Muscle layer of duodenum (tissue), 2 donors: ENCODE measurements around the gene PLCE1.

Experiments
- H3K27ac ChIP-seq: one replicate; pipeline ENCODE4 v1.7.0; 2013; ENCODE audit warnings: mild to moderate bottlenecking, low read length
- H3K27me3 ChIP-seq: one replicate; pipeline ENCODE4 v1.7.0; 2013; ENCODE audit warnings: low read depth, mild to moderate bottlenecking, control low read depth, low read length
- H3K36me3 ChIP-seq, 2 donors: one replicate each; pipeline ENCODE4 v1.7.0; 2013; ENCODE audit warnings: low read length in 2 of 2, control low read depth in 1 of 2, mild to moderate bottlenecking in 1 of 2; ENCODE audit not compliant: insufficient read depth in 2 of 2, control insufficient read depth in 1 of 2
- H3K4me1 ChIP-seq, 2 donors: one replicate each; pipeline ENCODE4 v1.7.0; 2013; ENCODE audit warnings: low read length in 2 of 2, mild to moderate bottlenecking in 2 of 2, control low read depth in 1 of 2, moderate library complexity in 1 of 2; ENCODE audit not compliant: insufficient read depth in 2 of 2, control insufficient read depth in 1 of 2
- H3K4me3 ChIP-seq, 2 donors: one replicate each; pipeline ENCODE4 v1.7.0; 2013; ENCODE audit warnings: low read length in 2 of 2, low read depth in 1 of 2, mild to moderate bottlenecking in 1 of 2
- H3K9me3 ChIP-seq, 2 donors: one replicate each; pipeline ENCODE4 v1.7.0; 2013; ENCODE audit warnings: low read length in 2 of 2, control low read depth in 1 of 2, mild to moderate bottlenecking in 1 of 2; ENCODE audit not compliant: control insufficient read depth in 1 of 2
- donor health status: healthy.

PLCE1 gene

DNA sequence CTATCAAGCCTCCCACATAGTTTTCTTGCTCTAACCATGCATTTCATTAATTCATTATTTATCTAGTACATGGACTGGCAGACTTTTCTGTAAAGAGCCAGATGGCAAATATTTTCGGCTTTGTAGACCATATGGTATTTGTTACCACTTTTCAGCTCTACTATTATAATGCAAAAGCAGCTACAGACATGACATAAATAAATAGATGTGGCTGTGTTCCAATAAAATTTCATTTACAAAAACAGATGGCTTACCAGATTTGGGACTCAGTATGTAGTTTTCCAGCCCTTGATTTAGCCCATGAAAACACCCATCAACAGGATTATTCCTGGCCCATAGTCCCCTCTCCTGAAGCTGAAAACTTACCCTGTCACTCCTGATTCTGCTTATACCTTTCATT lies 32.1 kb downstream of the PLCE1 start:
- no peak overlapping the region for H3K27ac ChIP-seq
- H3K36me3 ChIP-seq: no peaks in the 10 kb centered on the region
- peaks cover 11 to 32% of the 10 kb centered on the region in 2 donors for H3K9me3 ChIP-seq
- no peak overlapping the region for H3K4me3 ChIP-seq
- H3K4me1 ChIP-seq: no peaks in the 10 kb centered on the region
- no peaks in the 10 kb centered on the region for H3K27me3 ChIP-seq

DNA sequence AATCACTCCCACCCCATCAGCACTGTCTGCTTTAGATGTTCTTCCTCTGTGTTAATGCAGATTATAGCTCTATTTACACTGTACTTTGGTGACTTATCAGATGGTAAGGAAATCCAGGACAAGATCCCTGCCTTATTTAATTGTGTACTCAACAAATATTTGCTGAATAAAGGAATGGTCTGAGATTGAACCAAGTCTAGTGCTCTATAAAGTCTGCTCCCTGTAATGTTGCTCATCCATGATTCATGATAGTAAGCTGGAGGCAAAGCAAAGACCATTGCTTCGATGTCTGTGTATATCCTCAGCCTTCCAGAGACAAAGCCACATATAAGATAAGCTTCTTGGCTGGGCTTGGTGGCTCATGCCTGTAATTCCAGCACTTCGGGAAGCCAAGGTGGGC lies 33.5 kb downstream of the PLCE1 start:
- H3K27me3 ChIP-seq: no peaks in the 10 kb centered on the region
- no peak overlapping the region for H3K4me3 ChIP-seq
- peaks cover 11 to 37% of the 10 kb centered on the region in 2 donors for H3K9me3 ChIP-seq
- no peaks in the 10 kb centered on the region for H3K4me1 ChIP-seq
- H3K36me3 ChIP-seq: peaks cover 0 to 5% of the 10 kb centered on the region in 2 donors
- no peak overlapping the region for H3K27ac ChIP-seq

DNA sequence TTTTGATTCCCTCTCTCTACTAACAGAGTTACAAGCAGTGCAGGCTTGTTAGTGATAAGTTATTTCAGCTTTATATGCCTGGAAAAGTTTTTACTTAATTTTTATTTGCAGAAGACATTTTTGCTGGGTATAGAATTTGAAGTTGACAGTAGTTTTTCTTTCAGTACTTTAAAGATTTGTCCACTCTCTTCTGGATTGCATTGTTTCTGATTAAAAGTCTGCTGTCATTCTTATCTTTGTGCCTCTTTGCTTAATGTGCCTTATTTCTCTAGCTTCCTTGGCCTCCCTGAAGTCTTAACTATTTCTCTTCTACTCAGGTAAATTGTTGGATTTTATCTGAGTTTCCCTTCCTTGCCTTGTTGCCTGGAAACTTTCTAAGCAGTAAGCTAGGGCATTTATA lies 36.2 kb downstream of the PLCE1 start:
- Histone ChIP-seq H3K4me3 (no peak overlapping the region), H3K27me3 (no peaks in the 10 kb centered on the region), H3K4me1 (no peaks in the 10 kb centered on the region), H3K9me3 (peaks cover 11 to 36% of the 10 kb centered on the region in 2 donors), H3K36me3 (peaks cover 0 to 5% of the 10 kb centered on the region in 2 donors), H3K27ac (no peak overlapping the region)

DNA sequence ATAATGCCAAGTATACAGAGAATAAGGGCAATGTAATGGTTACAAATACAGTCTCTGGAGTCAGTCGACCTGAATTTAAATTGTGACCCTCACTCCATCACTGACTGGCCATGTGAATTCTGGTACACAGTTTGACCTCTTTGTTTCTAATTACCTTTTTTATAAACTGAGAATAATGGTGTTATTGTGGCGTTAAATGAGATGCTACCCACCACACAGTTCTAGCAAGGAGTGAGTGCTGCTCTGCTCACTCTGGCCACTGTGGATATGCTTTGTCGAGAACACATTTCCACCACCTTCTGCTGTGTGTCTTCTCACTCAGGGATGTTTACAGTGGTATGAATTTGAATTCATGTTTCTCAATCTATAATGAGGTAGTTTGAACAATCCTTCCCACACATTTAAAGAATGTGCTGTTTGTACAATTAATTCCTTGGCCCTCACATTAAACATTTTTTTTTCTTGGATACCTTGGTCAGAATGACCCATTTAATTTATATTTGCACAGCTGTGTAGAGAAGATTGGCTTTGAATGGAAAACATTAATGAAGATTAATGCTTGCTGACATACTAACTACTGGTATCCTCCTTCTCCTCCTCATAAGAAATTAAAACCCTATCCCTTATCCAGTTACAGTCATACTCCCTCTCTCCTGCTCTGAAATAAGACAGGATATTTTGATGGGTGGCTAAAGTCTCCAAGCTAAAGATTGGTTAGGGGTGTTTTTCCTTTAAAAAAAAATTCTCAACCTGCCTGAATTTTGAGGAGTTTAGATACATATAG lies 42.4 kb downstream of the PLCE1 start:
- Histone ChIP-seq H3K27me3 (no peaks in the 10 kb centered on the region), H3K4me3 (no peak overlapping the region), H3K9me3 (peaks cover 0 to 1% of the 10 kb centered on the region in 2 donors)

DNA sequence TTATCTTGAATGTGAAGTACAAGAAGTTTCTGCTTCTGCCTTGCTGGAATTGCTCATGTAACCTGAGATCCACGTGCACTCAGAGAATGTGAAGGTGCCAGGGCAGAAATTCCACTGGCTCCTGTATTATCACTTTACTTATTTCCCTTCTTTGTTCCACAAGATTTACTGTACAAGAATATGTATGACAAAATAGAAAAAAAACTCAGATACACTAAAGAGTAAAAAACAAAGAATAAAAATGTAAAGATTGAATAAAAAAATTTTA lies 43.0 kb downstream of the PLCE1 start:
- Histone ChIP-seq H3K36me3 (no peaks in the 10 kb centered on the region), H3K27me3 (no peaks in the 10 kb centered on the region), H3K4me1 (no peaks in the 10 kb centered on the region), H3K4me3 (no peak overlapping the region), H3K9me3 (no peaks in the 10 kb centered on the region), H3K27ac (no peak overlapping the region)

More for the DNA sequence above, 42.4 kb downstream of the PLCE1 start:
- H3K4me1 ChIP-seq: no peaks in the 10 kb centered on the region
- peaks cover 0 to 3% of the 10 kb centered on the region in 2 donors for H3K36me3 ChIP-seq
- no peak overlapping the region for H3K27ac ChIP-seq

DNA sequence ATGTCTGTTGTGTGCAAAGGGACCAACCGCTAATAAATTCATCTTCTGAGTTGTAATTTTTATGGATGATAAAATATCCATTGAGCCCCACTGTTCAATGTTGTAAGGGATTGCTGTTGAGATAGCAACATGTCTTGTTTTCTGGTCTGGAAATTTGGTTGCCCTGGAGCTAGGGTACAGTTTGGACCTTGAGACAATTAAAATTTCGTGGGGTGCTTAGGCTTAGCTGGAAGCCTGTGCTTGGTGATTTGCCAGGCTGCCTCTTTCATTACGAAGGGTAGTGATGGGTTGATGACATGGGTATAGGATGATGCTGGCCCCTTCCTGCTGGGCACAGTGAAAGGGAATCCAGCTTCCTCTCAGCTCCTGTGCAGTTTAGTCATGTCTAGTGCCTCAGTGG lies 43.6 kb downstream of the PLCE1 start:
- H3K4me1 ChIP-seq: no peaks in the 10 kb centered on the region
- no peak overlapping the region for H3K27ac ChIP-seq
- no peaks in the 10 kb centered on the region for H3K27me3 ChIP-seq
- no peaks in the 10 kb centered on the region for H3K36me3 ChIP-seq
- H3K9me3 ChIP-seq: no peaks in the 10 kb centered on the region
- no peak overlapping the region for H3K4me3 ChIP-seq

DNA sequence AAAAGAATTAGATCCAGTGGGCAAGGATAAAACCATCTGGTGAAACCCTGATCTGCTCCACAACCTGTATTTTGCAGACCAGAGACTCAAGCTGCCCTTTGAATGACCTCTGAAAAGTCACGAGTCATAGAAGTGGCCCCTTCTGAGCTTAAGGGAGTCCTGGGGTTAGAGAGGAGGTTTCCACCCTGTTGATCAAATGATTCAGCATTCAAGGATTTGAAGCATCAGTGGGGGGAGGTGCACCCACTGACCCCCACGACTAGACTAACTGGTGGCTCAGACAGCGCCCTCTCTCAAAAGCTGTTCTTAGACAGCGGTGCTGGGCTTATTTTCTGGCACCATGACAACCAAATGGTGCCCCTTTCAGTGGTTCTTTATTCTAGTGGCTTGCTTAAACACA lies 44.3 kb downstream of the PLCE1 start:
- no peak overlapping the region for H3K4me3 ChIP-seq
- no peaks in the 10 kb centered on the region for H3K27me3 ChIP-seq
- no peaks in the 10 kb centered on the region for H3K4me1 ChIP-seq
- H3K27ac ChIP-seq: no peak overlapping the region
- H3K36me3 ChIP-seq: no peaks in the 10 kb centered on the region
- H3K9me3 ChIP-seq: no peaks in the 10 kb centered on the region

DNA sequence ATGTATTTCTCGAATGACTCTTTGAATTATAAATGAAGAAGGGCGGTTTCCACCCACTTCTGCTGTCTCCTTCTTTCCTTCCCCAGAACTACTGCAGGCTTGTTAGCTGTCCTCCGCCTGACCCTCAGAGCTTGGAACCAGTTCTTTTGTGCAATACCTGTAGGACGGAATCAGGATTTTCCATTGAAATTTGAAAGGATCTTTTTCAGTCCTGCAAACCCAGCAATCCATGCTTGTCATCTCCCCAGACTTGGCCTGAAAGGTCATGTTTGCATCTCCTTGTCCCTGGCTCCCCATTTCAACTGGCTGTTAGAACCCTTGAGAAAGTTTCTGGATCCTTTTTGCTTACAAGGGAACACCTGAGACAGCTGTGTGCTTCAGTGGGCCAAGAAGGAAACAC lies 47.5 kb downstream of the PLCE1 start:
- Histone ChIP-seq H3K9me3 (no peaks in the 10 kb centered on the region), H3K4me1 (no peaks in the 10 kb centered on the region), H3K36me3 (no peaks in the 10 kb centered on the region), H3K27ac (no peak overlapping the region), H3K27me3 (no peaks in the 10 kb centered on the region), H3K4me3 (no peak overlapping the region)

DNA sequence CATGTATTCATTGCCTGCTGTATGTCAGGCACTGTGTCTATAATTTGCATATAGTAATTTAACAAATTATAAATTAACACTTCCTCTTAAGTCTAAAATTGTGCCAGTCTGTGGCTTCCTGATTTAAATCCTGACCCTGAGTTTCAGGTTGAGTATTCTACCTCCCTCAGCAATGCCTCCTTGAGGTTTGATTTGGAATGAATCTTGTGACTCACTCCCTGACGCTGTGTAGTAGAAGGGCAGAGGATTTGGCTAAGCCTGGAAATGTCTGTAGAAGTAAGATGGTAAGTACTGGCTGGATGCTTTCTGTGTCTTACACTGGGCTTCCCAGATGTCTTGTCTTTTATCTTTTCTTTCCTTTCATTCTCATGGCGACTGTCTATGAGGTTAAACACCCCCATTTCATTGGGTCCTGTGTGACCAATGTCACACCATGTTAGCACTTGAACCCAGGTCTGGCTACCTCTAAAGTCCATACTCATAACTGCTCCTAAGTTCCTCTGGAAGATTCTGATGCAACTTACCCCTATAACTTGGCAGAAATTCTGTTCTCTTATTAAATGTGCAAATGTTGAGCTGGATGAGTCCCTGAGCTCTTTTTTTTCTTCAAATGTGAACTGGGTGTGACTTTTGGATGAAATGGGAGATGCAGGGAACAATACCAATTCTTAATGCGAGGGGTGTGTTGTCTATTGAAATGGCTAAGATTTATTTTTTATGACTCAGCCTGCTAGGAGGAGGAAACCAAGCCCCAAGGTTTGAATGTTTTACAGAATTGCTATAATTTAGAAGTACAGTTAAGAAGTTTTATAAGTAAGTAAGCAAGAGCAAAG lies 48.5 kb downstream of the PLCE1 start:
- no peaks in the 10 kb centered on the region for H3K36me3 ChIP-seq
- H3K27me3 ChIP-seq: no peaks in the 10 kb centered on the region

DNA sequence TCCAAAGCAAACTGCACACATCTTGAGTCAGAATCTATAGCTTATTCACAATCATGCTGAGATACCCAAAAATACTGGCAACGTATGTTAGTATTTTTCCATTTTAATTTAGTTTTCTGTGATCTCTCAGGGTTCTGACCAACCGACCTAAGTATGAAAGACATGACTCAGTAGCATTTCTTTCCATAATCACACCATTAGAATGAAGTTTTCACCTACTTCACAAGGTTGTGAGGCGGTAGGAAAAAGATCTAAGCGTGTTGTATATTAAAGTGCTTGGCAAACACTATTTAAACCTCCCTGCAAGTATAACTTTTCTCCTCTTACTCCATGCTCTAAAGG lies 49.1 kb downstream of the PLCE1 start:
- H3K4me3 ChIP-seq: no peak overlapping the region
- H3K27ac ChIP-seq: no peak overlapping the region
- H3K36me3 ChIP-seq: no peaks in the 10 kb centered on the region
- H3K9me3 ChIP-seq: no peaks in the 10 kb centered on the region
- no peaks in the 10 kb centered on the region for H3K27me3 ChIP-seq
- no peaks in the 10 kb centered on the region for H3K4me1 ChIP-seq

More for the DNA sequence above, 48.5 kb downstream of the PLCE1 start:
- Histone ChIP-seq H3K27ac (no peak overlapping the region), H3K9me3 (no peaks in the 10 kb centered on the region), H3K4me3 (no peak overlapping the region), H3K4me1 (no peaks in the 10 kb centered on the region)
